GM12874 (cell line): ENCODE data around the gene WDPCP.

ENCODE experiments used
- CTCF ChIP-seq: IDR thresholded peaks from 2 replicates; pipeline ENCODE4 v1.5.1; 2011; ENCODE audit warnings: low read depth, mild to moderate bottlenecking, control low read depth, low read length, moderate library complexity; ENCODE audit not compliant: insufficient read depth

The WDPCP gene

GRCh38 chr2:63347361-63347760 lies 240.9 kb downstream of the WDPCP start:
- no peak for TF ChIP-seq CTCF

GRCh38 chr2:63346411-63346810 lies 241.9 kb downstream of the WDPCP start:
- TF ChIP-seq CTCF = no peak

- no peak for TF ChIP-seq CTCF
Measured at GRCh38 chr2:63345285-63345633, 243.0 kb downstream of the WDPCP start.

GRCh38 chr2:63344575-63345284 lies 243.5 kb downstream of the WDPCP start:
- no peak for TF ChIP-seq CTCF

GRCh38 chr2:63343397-63344109 lies 244.7 kb downstream of the WDPCP start:
- no peak for TF ChIP-seq CTCF

GRCh38 chr2:63340443-63340842 lies 247.8 kb downstream of the WDPCP start:
- no peak for TF ChIP-seq CTCF

- no peak for TF ChIP-seq CTCF
Measured at GRCh38 chr2:63334910-63335309, 253.4 kb downstream of the WDPCP start.
